IPS DF 4.7 (cell line): ENCODE data around the gene ANO10.

Experiments used
- DNase-seq: peaks from one replicate; pipeline ENCODE4 v3.0.0-alpha.2; 2013; ENCODE audit warnings: low spot score; ENCODE audit errors: extremely low read depth

Gene ANO10

GRCh38 chr3:43418601-43419272 is 203.1 kb downstream of the ANO10 start:
- no peak for DNase-seq

GRCh38 chr3:43417133-43417532 is 204.7 kb downstream of the ANO10 start:
- DNase-seq: no peak

- DNase-seq: no peak
These were observed 206.7 kb downstream of the ANO10 start for GRCh38 chr3:43415088-43415487.

GRCh38 chr3:43413676-43414368 is 208.0 kb downstream of the ANO10 start:
- no peak for DNase-seq

GRCh38 chr3:43411429-43411828 is 210.4 kb downstream of the ANO10 start:
- DNase-seq: no peak

- no peak for DNase-seq
These were observed 211.2 kb downstream of the ANO10 start for GRCh38 chr3:43410592-43410991.

GRCh38 chr3:43409506-43409905 is 212.3 kb downstream of the ANO10 start:
- DNase-seq: no peak

- DNase-seq: no peak
These were observed 215.2 kb downstream of the ANO10 start for GRCh38 chr3:43406643-43407023.

- DNase-seq: no peak
These were observed 215.7 kb downstream of the ANO10 start for GRCh38 chr3:43405888-43406642.

GRCh38 chr3:43400781-43401730 is 220.8 kb downstream of the ANO10 start:
- no peak for DNase-seq

GRCh38 chr3:43400167-43400566 is 221.6 kb downstream of the ANO10 start:
- DNase-seq: no peak

GRCh38 chr3:43399034-43399433 is 222.8 kb downstream of the ANO10 start:
- no peak for DNase-seq

GRCh38 chr3:43394041-43394554 is 227.7 kb downstream of the ANO10 start:
- no peak for DNase-seq

- DNase-seq: no peak
These were observed 230.2 kb downstream of the ANO10 start for GRCh38 chr3:43391621-43392020.

- no peak for DNase-seq
These were observed 231.6 kb downstream of the ANO10 start for GRCh38 chr3:43390255-43390588.

GRCh38 chr3:43389388-43390254 is 232.2 kb downstream of the ANO10 start:
- no peak for DNase-seq

- no peak for DNase-seq
These were observed 232.9 kb downstream of the ANO10 start for GRCh38 chr3:43388915-43389314.

GRCh38 chr3:43388175-43388574 is 233.6 kb downstream of the ANO10 start:
- no peak for DNase-seq

GRCh38 chr3:43379343-43379742 is 242.5 kb downstream of the ANO10 start:
- no peak for DNase-seq
